Sigmoid colon (tissue), 4 donors: ENCODE measurements around the gene FBXO33.

ENCODE experiments used
- CTCF ChIP-seq, 4 experiments: fragments of 450-650 bp in 3 of 4; fragments of 200-600 bp in 1 of 4; IDR thresholded peaks; one replicate each; pipeline ENCODE4 v1.5.1; 2016 to 2019; ENCODE audit warnings: antibody characterized with exemption in 4 of 4, mild to moderate bottlenecking in 3 of 4, moderate library complexity in 2 of 4
- EP300 ChIP-seq, 4 donors: sonication (generic); formaldehyde crosslinking; IDR thresholded peaks; one replicate each; pipeline ENCODE4 v1.6.1; 2017; ENCODE audit warnings: antibody characterized with exemption in 4 of 4

GRCh38 chr14:39451811-39452210 lies 19.6 kb upstream of the FBXO33 start:
- no peak for TF ChIP-seq CTCF (IDR thresholded peaks at IDR 0.05)
- no peak for TF ChIP-seq EP300 (IDR thresholded peaks at IDR 0.05)
